ENCODE data around the gene CALHM5.

DNA sequence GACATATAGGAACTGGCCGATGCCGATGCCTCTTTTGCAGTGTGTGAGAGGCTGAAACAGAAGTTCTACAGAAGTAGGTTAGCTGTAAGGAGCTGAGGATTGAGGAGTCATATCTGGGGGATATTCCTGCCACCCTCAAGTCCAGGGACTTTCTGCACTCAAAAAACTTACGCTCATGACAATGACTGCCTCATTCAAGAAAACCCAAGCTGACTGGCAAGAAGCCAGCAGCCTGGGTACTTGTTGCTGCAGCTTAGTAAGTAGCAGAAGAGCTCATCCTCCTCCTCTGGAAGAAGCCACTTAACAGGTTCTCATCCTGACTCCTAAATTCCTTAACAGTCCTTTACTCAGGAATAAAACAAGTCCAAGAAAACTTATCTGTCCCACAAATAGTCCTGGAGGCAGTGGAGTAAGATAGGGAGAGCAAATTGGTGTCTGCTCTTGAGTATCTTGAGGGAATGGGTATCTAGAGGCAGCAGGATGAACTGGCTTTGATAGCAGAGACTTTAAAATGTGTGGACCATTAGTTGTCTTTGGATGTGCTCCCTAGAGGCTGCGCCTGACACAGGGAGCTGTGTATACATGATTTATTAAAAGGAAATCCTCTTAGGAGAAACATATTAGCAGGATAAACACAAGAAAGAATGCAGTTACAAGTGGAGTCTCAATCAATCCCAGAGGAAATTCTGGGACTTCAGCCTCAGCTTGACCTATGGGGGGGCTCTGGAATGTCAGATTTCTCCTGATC lies 7.4 kb downstream of the CALHM5 start:
- TF ChIP-seq, protein P1, sequence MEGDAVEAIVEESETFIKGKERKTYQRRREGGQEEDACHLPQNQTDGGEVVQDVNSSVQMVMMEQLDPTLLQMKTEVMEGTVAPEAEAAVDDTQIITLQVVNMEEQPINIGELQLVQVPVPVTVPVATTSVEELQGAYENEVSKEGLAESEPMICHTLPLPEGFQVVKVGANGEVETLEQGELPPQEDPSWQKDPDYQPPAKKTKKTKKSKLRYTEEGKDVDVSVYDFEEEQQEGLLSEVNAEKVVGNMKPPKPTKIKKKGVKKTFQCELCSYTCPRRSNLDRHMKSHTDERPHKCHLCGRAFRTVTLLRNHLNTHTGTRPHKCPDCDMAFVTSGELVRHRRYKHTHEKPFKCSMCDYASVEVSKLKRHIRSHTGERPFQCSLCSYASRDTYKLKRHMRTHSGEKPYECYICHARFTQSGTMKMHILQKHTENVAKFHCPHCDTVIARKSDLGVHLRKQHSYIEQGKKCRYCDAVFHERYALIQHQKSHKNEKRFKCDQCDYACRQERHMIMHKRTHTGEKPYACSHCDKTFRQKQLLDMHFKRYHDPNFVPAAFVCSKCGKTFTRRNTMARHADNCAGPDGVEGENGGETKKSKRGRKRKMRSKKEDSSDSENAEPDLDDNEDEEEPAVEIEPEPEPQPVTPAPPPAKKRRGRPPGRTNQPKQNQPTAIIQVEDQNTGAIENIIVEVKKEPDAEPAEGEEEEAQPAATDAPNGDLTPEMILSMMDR (IDR thresholded peaks at IDR 0.05) = no peak
- TF ChIP-seq POLR2AphosphoS5 (IDR thresholded peaks at IDR 0.05; ENCODE audit: low read depth, low read length) = no peak
- TF ChIP-seq SIN3A (IDR thresholded peaks at IDR 0.05; ENCODE audit: borderline replicate concordance, insufficient read depth, low read depth, low read length) = no peak
- TF ChIP-seq, protein P2, sequence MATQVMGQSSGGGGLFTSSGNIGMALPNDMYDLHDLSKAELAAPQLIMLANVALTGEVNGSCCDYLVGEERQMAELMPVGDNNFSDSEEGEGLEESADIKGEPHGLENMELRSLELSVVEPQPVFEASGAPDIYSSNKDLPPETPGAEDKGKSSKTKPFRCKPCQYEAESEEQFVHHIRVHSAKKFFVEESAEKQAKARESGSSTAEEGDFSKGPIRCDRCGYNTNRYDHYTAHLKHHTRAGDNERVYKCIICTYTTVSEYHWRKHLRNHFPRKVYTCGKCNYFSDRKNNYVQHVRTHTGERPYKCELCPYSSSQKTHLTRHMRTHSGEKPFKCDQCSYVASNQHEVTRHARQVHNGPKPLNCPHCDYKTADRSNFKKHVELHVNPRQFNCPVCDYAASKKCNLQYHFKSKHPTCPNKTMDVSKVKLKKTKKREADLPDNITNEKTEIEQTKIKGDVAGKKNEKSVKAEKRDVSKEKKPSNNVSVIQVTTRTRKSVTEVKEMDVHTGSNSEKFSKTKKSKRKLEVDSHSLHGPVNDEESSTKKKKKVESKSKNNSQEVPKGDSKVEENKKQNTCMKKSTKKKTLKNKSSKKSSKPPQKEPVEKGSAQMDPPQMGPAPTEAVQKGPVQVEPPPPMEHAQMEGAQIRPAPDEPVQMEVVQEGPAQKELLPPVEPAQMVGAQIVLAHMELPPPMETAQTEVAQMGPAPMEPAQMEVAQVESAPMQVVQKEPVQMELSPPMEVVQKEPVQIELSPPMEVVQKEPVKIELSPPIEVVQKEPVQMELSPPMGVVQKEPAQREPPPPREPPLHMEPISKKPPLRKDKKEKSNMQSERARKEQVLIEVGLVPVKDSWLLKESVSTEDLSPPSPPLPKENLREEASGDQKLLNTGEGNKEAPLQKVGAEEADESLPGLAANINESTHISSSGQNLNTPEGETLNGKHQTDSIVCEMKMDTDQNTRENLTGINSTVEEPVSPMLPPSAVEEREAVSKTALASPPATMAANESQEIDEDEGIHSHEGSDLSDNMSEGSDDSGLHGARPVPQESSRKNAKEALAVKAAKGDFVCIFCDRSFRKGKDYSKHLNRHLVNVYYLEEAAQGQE (IDR thresholded peaks at IDR 0.05; ENCODE audit: insufficient read depth in 1 of 2, low read depth in 2 of 2, low read length in 1 of 2) = no peak
- TF ChIP-seq TCF7L2 (IDR thresholded peaks at IDR 0.05; ENCODE audit: low read depth, low read length) = no peak

Data from Panc1 (cell line).